EL (cell line): ENCODE measurements around the gene KRTAP10-5.
"Not testable (repeated sequence)": the region's sequence is repeated elsewhere in the genome, so short reads cannot be mapped to it uniquely, and the experiment has no call there.

ENCODE experiments used
- DNase-seq: peaks from one replicate; pipeline ENCODE4 v3.0.0-alpha.2; 2016

The KRTAP10-5 gene

GRCh38 chr21:44610157-44610843 is 29.9 kb upstream of the KRTAP10-5 start:
- not testable (repeated sequence) for DNase-seq

- no peak for DNase-seq
These were observed 28.8 kb upstream of the KRTAP10-5 start for GRCh38 chr21:44609193-44609592.

DNA sequence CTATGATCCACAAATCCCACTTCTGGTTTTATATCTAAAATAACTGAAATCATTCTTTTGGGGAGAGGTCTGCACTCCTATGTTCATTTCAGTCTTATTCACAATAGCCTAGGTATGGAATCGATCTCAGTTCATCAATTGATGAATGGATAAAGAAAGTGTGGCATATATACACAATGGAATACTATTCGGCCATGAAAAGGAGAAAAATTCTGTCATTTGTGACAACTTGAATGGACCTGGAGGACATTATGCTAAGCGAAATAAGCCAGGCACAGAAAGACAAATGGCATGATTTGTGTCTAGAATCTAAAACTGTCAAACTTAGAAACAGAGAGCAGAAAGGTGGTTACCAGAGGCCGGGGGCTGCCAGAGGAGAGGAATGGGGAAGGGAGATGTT is 26.1 kb upstream of the KRTAP10-5 start:
- no peak for DNase-seq

GRCh38 chr21:44603911-44604310 is 23.5 kb upstream of the KRTAP10-5 start:
- no peak for DNase-seq

DNA sequence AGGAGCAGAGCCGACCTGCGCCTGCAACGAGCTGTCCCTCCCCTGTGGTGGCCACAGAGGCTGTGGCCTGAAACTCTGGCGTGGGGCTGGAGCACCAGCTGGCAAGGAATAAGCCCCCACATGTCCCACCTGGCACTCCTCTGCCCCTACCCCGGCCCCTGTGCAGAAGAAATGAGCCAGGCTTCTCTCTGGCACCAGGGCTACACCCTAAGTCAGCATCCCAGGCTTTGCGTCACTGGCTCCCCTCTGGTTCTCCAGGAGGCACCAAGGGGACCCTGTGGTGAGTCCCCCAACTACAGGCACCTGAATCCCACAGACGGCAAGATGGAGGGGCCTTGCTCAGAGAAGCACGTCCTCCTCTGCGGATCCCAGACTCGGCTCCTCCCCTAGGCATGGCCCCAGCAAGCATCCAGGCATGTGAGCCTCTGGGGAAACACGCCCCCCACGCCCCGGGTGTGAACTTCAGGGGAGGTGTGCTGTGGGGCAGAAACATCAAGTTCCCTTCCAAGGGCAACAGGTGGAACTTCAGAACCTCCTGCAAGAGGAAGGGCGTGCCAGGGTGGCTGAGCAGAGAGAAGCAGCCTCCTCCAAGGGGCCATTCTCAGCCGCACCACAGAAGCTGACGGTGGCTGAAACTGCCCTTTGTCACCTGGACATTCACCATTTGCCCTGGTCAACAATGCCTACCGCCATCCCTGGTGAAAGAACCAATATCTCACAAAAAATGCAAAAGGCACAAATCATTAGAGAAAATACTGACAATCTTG is 22.9 kb upstream of the KRTAP10-5 start:
- no peak for DNase-seq

DNA sequence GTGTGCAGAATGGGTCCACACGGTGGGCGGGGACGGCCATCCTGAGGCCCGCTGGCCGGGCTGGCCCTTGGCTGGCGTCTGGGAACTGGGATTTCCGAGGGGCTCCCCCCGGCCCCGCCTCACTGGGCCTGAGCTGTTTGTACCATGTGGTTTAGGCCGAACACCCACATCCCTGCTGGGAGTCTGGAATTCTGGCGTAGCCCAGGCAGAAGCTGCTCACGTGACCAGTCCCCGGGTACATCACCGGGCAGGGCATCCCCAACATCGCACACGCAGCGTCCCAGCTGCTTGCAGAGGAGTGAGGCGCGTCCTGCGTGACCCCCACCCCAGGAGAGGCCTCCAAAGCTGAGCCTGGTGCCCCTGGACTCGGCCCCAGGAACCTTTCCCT is 22.1 kb upstream of the KRTAP10-5 start:
- no peak for DNase-seq

DNA sequence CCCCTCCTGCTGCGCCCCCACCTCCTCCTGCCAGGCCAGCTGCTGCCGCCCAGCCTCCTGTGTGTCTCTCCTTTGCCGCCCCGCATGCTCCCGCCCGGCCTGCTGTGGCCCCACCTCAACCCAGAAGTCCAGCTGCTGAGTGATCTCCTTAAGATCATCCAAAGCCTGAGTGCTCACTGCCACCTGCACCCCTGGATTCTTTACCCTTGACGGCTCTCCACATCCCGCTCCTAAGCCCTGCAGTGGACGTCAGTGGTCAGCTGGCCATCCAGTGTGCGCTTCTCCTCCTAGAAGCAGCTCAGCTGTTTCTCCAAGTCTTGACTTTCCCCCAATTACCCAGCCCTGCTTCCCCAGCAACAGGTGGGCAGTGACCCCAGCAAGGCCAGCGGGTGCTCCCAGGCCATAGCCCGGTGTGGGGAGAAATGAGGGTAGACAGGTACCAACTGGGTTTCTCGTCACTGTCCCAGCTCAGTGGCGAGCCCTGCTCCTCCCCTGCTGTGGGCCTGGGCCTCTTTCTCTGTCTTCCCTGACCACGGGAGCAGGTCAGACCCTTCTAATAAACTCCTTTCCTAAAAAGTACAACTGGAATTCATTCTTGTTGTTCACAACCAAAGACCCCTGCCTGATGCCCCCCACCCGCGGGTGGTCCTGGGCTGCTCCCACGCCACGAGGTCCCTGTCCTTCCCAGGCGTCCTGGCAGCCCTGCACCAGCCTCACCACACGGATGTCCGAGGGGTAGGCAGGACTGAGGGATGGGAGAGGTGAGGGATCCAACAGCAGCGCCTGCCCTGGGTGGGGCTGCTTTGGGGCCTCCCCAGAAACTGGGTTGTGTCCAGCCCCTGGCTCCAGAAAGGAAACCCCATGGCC is 21.4 kb upstream of the KRTAP10-5 start:
- no peak for DNase-seq

DNA sequence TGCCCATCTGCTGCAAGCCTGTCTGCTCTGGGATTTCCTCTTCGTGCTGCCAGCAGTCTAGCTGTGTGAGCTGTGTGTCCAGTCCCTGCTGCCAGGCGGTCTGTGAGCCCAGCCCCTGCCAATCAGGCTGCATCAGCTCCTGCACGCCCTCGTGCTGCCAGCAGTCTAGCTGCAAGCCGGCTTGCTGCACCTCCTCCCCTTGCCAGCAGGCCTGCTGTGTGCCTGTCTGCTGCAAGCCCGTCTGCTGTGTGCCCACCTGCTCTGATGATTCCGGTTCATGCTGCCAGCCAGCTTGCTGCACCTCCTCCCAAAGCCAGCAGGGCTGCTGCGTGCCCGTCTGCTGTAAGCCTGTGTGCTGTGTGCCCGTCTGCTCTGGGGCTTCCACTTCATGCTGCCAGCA is 20.7 kb upstream of the KRTAP10-5 start:
- not testable (repeated sequence) for DNase-seq

- DNase-seq = not testable (repeated sequence)
These were observed 19.9 kb upstream of the KRTAP10-5 start, which contains the start of gene KRTAP10-7 for GRCh38 chr21:44600118-44600978. Gene KRTAP10-7 (plus strand): TSS chr21:44600597. CDS start chr21:44600622, 25 bp downstream.

GRCh38 chr21:44599264-44600029 is 19.0 kb upstream of the KRTAP10-5 start:
- no peak for DNase-seq

- no peak for DNase-seq
These were observed 17.7 kb upstream of the KRTAP10-5 start for GRCh38 chr21:44598061-44598460.

- DNase-seq = no peak
These were observed 15.8 kb upstream of the KRTAP10-5 start for GRCh38 chr21:44596068-44596725.

DNA sequence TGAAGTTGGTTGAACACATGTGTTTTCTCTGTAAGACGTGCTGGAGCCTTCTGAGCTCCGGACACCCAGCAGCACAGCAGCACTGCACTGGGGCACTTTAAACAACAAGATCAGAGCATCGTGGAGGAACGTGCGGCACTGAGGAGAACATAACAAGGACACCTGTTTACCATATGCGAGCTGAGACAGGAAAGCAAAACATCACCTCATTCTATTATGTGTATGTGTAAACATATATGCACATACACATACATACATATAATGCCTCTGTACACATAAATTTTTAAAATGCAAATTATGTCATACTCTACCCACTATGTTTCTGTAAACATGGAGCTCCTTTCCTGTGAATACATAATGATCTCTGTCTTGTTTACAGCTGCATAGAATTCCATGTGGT is 15.1 kb upstream of the KRTAP10-5 start:
- no peak for DNase-seq

DNA sequence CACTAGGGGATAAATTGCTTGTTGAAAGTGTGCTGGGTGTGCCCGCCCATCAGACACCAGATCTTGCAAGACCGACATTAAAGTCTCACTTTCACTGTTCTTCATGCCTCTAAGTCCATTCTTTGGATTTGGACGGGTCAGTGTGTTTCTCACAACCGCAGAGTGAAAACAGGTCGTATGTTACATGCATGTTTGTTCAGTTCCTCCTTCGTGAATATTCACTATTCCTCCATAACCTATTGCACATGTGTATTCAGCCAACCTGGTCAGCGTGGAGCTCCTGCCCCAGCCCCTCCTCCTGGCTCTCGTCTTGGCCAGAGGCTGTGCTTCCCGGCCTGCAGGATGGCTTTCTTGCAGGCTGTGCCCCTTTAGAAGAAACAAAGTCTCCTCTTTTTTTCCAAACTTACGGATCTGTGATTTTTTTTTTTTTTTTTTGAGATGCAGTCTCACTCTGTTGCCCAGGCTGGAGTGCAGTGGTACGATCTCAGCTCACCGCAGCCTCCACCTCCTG is 14.1 kb upstream of the KRTAP10-5 start:
- no peak for DNase-seq

- DNase-seq = no peak
These were observed 13.4 kb upstream of the KRTAP10-5 start for GRCh38 chr21:44593598-44594405.

GRCh38 chr21:44592446-44593311 is 12.3 kb upstream of the KRTAP10-5 start, which contains the start of gene KRTAP10-6:
Gene KRTAP10-6 (minus strand): TSS chr21:44592505. CDS start chr21:44592484, 21 bp downstream.
- no peak for DNase-seq

GRCh38 chr21:44591801-44592130 is 11.4 kb upstream of the KRTAP10-5 start:
- not testable (repeated sequence) for DNase-seq

GRCh38 chr21:44590897-44591800 is 10.7 kb upstream of the KRTAP10-5 start:
- DNase-seq = not testable (repeated sequence)
